ENCODE results near the gene CAB39L.

CAB39L gene

GRCh38 chr13:49279112-49279511, 164.8 kb downstream of the CAB39L start:
- no peak for DNase-seq (ENCODE audit: low read depth)

GRCh38 chr13:49278211-49278610, 165.7 kb downstream of the CAB39L start:
- no peak for DNase-seq (ENCODE audit: low read depth)

GRCh38 chr13:49272296-49272695, 171.6 kb downstream of the CAB39L start:
- DNase-seq (ENCODE audit: low read depth), result no peak

GRCh38 chr13:49271264-49271663, 172.6 kb downstream of the CAB39L start:
- DNase-seq (ENCODE audit: low read depth), result no peak

- DNase-seq (ENCODE audit: low read depth), result no peak
Observed at GRCh38 chr13:49265822-49266221, 178.0 kb downstream of the CAB39L start.

GRCh38 chr13:49262634-49263033, 181.2 kb downstream of the CAB39L start:
- DNase-seq (ENCODE audit: low read depth), result no peak

- DNase-seq (ENCODE audit: low read depth), result no peak
Observed at GRCh38 chr13:49259586-49259985, 184.3 kb downstream of the CAB39L start.

All from stimulated activated CD8-positive, alpha-beta memory T cell treated with anti-CD3 and anti-CD28 coated beads, Interleukin-4, amount 100 ng/mL, for 24 hours (primary cell).